GM18873 (cell line): ENCODE results near the gene SPEG.

Source experiments
- ATAC-seq: cut with Tn5 transposase; IDR thresholded peaks from one replicate; pipeline ENCODE4 v1.9.1; 2021; ENCODE audit warnings: mild to moderate bottlenecking, moderate library complexity, moderate number of reproducible peaks; ENCODE audit not compliant: unreplicated experiment, low FRiP score

SPEG gene

GRCh38 chr2:219508444-219508734 lies 73.7 kb downstream of the SPEG start:
- no peak for ATAC-seq

GRCh38 chr2:219508971-219509779 lies 74.5 kb downstream of the SPEG start:
- ATAC-seq, result no peak

GRCh38 chr2:219509780-219510511 lies 75.3 kb downstream of the SPEG start:
- ATAC-seq, result no peak

- no peak for ATAC-seq
These were observed 76.0 kb downstream of the SPEG start for GRCh38 chr2:219510512-219511135.

- ATAC-seq, result no peak
These were observed 77.1 kb downstream of the SPEG start for GRCh38 chr2:219511547-219512325.

GRCh38 chr2:219512524-219513216 lies 78.0 kb downstream of the SPEG start:
- no peak for ATAC-seq

GRCh38 chr2:219513787-219514186 lies 79.1 kb downstream of the SPEG start:
- no peak for ATAC-seq

- no peak for ATAC-seq
These were observed 79.6 kb downstream of the SPEG start, which contains the start of gene ASIC4 for GRCh38 chr2:219514196-219514761. Gene ASIC4 (plus strand): TSS chr2:219514482. CDS start chr2:219514725, 243 bp downstream.

- ATAC-seq, result no peak
These were observed 80.2 kb downstream of the SPEG start for GRCh38 chr2:219514836-219515235.

- no peak for ATAC-seq
These were observed 81.4 kb downstream of the SPEG start for GRCh38 chr2:219515874-219516629.

- no peak for ATAC-seq
These were observed 82.2 kb downstream of the SPEG start for GRCh38 chr2:219516888-219517287.

- no peak for ATAC-seq
These were observed 83.5 kb downstream of the SPEG start for GRCh38 chr2:219517954-219518778.

GRCh38 chr2:219519526-219519916 lies 84.9 kb downstream of the SPEG start:
- ATAC-seq, result no peak

GRCh38 chr2:219520079-219520478 lies 85.4 kb downstream of the SPEG start:
- no peak for ATAC-seq

GRCh38 chr2:219521066-219521880 lies 86.6 kb downstream of the SPEG start:
- no peak for ATAC-seq

- ATAC-seq, result no peak
These were observed 87.7 kb downstream of the SPEG start for GRCh38 chr2:219522111-219523030.
